Activated CD4-positive, alpha-beta T cell treated with anti-CD3 and anti-CD28 coated beads for 24 hours (primary cell): ENCODE data around the gene DOCK10.

Experiments
- DNase-seq, 2 donors: peaks; one replicate each; pipeline ENCODE4 v3.0.0-alpha.2; 2020; ENCODE audit warnings: low read depth in 2 of 2

Gene DOCK10

DNA sequence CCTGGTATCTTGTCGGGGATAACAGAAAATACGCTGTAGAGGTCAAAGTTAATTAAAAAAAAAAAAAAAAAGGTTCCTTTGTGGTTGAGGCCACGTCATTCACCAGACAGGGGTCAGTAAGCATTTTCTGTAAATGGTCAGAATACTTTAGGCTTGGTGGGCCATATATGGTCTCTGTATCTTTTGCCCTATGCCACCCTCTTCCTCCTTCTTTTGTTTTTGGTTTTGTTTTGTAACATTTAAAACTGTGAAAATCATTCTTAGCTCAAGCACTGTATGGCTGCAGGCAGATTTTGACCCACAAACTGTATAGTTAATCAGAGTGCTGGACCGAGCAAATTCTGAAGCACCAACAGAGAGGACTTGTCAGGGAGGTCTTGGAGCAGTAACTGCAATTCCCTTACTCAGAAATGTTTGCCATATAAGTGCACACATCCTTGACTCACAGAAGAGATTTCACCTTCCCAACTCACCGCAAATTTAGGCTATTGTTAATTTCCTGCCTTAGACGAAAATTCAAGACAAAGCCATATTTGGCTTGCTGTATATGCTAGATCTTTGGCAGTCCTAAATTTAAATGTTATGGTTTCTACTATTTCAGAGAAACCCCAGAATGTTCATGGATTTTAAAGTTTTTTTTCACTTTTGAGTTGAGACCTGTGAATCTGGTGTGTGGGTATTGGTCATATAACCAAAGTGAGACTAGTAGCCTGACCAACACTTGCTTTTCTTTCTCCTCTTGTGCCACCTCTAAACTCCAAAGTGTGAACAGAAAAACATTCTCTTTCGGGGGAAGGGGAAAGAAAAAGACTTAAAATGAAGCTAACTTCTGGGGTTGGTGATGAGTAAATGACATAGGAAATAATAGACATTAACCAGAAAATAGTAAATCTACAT is 65.4 kb downstream of the DOCK10 start:
- no peak for DNase-seq

DNA sequence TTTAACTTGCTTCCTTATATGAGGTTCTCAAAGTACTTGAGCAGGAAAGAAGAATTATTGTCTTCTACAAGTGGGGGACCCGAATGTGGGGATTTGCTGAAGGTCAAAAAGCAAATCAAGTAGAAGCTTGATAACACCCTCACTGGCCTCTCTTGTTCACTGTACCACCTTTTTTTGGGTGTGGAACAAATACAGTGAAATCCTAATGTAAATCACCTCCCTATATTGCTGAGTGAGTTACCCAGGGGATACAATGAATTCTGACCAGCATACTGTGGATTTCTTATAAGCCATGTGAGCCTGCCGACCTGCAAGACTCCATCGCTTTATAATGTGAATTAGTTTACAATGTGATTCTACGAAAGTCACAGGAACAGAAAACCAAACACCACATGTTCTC is 66.5 kb downstream of the DOCK10 start:
- no peak for DNase-seq

GRCh38 chr2:224973112-224974016 is 68.9 kb downstream of the DOCK10 start:
- DNase-seq = no peak

GRCh38 chr2:224971214-224971613 is 71.1 kb downstream of the DOCK10 start:
- no peak for DNase-seq

DNA sequence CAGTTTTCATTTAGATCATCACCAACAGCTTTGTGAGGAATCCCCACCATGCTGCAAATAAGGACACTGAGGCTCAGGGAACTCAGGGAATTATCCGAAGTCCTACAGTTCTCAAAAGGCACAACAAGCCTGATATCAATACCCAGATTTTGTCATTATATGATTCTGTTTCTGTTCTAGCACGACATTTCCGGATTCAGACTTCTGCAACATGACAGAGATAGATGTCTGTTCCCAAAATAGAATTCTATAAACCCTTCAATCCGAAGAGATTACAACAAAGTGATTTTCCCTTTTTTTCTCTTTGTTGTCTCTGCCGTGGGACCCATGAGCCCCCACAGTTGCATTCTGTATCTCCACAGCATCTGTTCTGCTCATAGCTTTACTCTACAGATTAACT is 72.0 kb downstream of the DOCK10 start:
- no peak for DNase-seq

DNA sequence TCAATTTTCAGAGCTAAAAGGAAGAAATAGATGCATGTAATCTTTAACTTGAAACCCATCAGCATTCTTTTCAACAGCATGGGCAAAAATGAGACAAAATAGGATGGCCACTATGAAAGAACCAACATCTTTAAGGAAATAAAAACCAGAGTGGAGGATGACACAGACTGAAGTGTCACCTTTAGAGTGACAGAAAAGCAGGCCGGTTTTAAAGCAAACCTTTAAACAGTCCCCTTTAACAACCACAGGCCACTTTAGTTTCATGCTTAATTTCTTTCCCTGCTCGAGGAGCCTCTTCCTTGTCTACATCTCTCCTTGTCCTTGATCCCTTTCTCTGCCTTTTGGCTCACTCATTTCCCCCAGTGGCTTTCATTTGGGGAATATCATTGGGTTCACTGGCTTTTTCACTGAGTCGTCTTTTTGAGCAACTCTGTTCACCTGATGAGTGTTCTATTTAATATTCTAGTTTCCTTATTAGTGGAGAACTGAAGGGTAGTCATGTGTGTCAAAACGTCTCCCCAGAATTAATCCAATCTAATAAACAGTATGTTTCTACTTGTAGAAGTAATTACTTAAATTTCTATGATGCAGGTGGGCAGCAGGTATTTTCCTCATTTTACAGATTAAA is 72.5 kb downstream of the DOCK10 start:
- no peak for DNase-seq

DNA sequence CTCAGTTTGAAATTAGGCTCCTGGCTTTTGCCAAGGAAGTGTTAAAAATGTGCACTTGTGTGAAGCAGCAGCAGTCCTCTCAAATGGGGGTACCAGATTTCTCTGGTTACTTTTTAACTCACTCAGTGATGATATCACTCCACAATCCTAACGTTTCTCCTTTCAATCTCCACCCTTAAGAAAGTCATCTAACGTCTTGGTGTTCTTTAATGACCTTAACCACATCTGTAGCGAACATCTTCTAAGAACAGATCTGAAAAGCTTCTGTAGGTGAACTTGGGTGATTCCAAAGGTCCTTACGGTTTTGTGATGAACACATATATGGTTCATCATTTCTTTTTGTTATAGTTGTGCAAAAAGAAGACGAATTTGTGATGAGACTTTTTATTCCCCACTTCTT is 73.2 kb downstream of the DOCK10 start:
- DNase-seq = no peak

DNA sequence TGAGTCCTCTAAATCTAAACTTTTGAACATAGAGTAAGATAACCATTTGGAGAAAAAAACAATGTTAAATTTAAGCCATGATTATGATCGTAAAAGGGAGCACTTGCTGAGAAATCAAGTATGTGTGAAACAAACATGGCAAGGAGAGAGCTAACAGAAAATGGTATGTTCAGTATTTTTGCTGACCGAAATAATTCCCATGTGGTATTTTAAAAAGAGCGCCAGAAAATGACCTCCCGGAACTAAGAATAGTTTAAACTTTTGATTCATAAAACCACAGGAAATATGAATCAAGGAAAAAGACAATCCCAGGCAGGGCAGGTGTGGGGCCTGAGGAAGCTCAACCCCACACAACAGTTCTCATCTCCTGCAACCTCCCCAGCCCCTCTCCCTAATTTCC is 74.2 kb downstream of the DOCK10 start:
- no peak for DNase-seq

- DNase-seq = no peak
Measured at GRCh38 chr2:224966613-224967012, 75.7 kb downstream of the DOCK10 start.

- DNase-seq = no peak
Measured at GRCh38 chr2:224959556-224959955, 82.7 kb downstream of the DOCK10 start.

GRCh38 chr2:224958873-224959272 is 83.4 kb downstream of the DOCK10 start:
- DNase-seq = no peak

DNA sequence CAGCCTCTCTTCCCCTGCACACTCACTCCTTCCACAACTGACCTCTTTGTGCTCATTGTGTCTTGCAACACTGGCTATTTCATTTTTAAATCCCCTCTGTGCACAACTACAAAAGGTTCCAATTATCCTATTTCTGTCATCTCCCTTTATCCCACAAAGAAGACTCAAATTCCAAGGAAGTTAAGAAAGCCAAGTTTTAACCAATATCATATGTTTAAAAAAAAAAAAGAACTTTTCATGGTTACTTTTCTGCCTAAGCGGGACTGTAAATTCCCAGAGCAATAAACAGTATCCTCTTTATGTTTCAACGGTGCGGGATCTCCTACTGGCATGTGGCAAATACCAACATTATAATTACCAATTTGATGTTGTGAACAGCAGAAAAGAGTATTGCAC is 83.8 kb downstream of the DOCK10 start:
- DNase-seq = no peak

DNA sequence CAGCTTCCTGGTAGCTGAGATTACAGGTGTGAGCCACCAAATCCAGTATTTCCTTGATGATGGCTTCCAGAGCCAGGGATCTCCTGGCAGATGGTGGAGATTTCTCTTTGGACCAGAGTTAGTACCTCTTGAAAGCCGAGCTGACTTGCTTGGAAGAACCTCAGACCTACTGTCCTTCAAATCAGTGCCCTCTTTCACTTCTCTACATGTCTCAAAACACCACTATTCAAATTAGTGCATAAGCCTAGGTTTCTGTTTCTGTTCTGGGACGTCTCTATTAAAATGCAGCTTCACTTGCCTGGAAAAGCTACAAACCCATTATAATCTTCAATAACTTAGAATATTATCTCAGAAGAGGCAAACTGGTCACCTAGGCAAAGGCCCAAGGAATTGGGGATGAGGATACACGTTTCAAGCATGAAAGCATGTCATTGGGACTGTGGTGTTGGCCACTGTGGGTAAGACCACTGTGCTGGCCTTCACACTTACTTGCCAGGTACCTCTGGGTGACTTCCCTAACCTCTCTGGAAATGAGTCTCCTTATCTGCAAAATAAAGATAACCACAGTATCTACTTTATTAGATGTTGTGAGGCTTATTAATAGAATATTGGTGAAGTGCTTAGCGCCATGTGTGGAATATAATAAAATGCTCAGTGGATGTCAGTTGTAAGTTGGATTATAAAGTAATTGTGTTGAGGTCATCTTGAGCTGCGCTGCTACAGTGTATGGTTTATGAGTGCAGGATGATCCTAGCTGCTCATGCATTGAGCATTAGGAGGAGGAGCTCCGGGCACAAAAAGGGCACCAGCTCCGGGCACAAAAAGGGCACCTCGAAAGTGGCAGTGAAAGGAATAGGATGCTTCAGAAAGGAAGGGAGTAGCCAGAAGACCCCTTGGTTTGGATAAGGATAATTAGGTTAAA is 84.5 kb downstream of the DOCK10 start:
- DNase-seq = no peak

DNA sequence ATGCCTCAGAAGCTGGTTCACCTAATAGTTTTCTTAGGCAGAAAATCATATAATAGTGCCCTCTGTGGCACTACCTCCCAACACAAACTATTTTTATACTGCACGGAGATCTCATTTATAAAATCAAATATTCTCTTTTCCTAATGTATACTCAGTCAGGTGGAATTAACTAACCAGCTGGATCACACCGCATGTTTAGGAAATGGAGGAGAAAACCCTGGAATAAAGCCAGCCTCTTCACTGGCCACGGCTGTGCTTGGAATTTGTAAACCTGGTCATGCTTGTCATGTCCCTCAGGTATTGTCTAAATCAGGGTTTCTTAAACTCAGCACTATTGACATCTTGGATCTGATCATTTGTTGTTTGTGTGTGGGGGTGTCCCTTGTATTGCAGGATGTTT is 85.6 kb downstream of the DOCK10 start:
- DNase-seq = no peak

DNA sequence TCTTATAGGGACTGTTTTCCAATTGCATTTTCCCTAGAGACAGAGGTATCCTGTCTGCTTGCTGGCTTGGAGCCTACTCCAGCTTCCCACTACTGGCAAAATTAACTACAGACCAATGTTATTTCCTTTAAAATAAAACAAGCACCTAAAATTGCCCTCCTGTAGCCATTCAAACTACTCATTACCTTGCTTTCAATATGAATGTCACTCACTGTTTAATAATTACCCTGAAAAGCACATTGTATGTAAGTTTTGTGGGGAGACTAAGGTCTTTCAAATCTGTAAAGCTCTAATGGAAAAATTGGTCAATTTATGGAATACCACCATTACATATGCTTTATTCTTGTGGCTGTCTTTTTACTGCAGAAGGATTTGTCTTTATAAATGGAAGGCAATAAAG is 87.3 kb downstream of the DOCK10 start:
- no peak for DNase-seq

DNA sequence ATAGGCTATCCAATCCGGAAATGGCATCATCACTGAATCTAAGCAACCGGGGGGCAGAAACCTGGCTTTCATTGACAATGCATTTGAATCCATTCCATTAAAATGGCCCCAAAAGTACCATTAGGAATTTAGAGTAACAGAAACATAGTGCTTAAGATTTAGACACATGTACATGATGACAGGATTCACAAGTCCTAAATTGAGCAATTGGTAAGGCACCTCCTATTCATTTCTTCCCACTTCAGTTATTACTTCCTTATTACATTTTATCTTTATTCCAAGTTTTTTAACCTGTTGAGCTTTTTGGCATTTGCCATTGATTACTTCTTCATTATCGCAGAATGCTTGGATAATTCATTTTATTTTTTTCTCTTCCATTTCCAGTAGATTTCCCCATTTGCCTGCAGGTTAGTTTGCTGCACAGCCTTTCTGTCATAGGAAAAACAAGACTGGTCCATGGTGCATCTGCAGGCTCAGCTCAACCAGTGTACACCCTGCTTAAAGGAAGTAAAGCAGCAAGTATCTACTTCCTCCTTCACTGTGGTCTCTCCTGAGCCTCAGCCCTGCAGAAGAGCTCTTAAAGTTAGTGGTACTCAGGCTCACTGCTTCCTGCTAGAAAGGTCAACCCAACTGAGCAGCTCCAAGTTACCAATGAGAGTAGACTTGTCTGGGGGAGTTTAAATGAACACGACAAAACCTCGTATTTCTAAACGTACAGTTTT is 89.2 kb downstream of the DOCK10 start:
- no peak for DNase-seq

DNA sequence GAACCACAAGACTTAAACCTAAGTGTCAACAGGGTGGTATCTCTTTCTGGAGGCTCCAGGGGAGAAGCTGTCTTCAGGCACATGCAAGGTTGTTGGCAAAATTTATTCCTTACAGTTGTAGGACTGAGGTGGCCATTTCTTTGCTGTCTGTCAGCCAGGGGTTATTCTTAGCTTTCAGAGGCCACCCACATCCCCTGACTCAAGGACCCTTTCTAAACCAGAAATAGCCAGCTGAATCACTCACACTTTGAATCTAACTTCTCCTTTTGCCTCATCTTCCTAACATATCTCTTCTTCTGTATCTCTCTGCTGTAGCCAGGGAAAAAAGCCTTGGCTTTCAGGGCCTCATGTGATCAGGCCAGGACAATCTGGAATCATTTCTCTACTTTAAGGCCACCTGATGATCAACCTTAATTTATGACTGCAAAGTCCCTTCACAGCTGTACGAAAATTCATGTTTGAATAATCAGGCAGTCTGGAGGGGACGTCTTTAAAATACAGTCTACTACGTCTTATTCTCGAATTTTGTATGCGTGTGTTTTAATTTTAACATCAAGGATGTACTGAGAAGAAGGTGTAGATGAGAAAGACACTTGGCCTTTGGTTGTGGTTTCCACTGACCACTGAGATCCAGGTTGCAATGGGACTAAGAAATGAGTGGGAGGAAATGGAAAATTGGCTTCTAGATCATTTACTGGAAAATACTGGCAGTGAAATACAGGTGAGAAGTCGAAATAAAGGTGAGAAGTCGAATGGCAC is 90.4 kb downstream of the DOCK10 start:
- no peak for DNase-seq

- DNase-seq = no peak
Measured at GRCh38 chr2:224948859-224949258, 93.4 kb downstream of the DOCK10 start.

GRCh38 chr2:224948005-224948404 is 94.3 kb downstream of the DOCK10 start:
- DNase-seq = no peak

DNA sequence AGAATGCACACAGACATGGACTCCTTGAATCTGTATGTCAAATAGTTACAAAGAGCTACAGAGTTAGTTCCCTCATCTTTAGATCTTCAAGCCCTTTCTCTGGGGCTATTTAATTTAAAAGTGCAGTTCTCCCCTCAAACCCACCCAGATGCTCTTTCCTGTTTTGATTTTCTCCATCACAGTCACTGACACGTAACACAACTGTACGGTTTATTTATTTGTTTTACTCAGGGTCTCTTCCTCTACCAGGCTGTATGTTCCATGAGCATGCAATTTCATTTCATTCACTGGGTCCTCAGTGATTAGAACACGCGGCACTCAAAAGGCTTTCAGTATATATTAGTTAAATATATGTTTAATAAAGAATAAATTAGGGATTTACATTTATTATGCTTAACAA is 94.7 kb downstream of the DOCK10 start:
- DNase-seq = no peak
